ENCODE results near the gene PTX3.

PTX3 gene

GRCh38 chr3:157475921-157476414 lies 39.3 kb downstream of the PTX3 start:
- DNase-seq (ENCODE audit: low spot score): no peak

GRCh38 chr3:157477441-157477840 lies 40.8 kb downstream of the PTX3 start:
- no peak for DNase-seq (ENCODE audit: low spot score)

GRCh38 chr3:157479464-157480243 lies 43.0 kb downstream of the PTX3 start:
- no peak for DNase-seq (ENCODE audit: low spot score)

- no peak for DNase-seq (ENCODE audit: low spot score)
These were observed 50.7 kb downstream of the PTX3 start for GRCh38 chr3:157487339-157487738.

- no peak for DNase-seq (ENCODE audit: low spot score)
These were observed 51.5 kb downstream of the PTX3 start for GRCh38 chr3:157488144-157488543.

- no peak for DNase-seq (ENCODE audit: low spot score)
These were observed 54.5 kb downstream of the PTX3 start for GRCh38 chr3:157491136-157491535.
